ENCODE measurements around the gene CLASRP. TPM values are rescaled to one million over a fixed set of nuclear protein-coding genes. Genes with fewer than 3 reads are reported as not detected.

CLASRP gene
- total and polyA plus RNA-seq, 2 of the 8 experiments (the other 6 are each of a cell fraction or from before 2014, with no cell fraction given): 22.3 to 71.7 TPM

DNA sequence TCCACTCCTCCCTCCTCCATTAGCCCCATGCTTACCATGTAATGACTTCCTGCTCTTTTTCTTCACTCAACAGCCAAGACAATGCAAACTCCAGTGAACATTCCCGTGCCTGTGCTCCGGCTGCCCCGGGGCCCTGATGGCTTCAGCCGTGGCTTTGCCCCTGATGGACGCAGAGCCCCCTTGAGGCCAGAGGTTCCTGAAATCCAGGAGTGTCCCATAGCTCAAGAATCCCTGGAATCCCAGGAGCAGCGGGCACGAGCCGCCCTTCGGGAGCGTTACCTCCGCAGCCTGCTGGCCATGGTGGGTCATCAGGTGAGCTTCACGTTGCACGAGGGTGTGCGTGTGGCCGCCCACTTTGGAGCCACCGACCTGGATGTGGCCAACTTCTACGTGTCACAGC, 51.2 kb downstream of the CLASRP start (continued):
- 0 out of 4 replicates have a peak, but pooled peaks of 1 of the 2 experiments have one; percentile 32 for TF ChIP-seq SIN3A (conservative IDR thresholded peaks at IDR 0.05 in 1 of 2, IDR thresholded peaks at IDR 0.05 in 1 of 2; ENCODE audit: low read depth in 1 of 2, low read length in 2 of 2)
- peak; percentile 40 to 51 for TF ChIP-seq RAD21 (IDR thresholded peaks at IDR 0.05 in 1 of 2, conservative IDR thresholded peaks at IDR 0.05 in 1 of 2; ENCODE audit: low read depth in 2 of 2, low read length in 2 of 2)

Data from H1 (cell line).